ENCODE data around the gene ZNF827. TPM values are rescaled to one million over a fixed set of nuclear protein-coding genes. Genes with fewer than 3 reads are reported as not detected.

Gene ZNF827
- total RNA-seq, 1 donor from 2014 or later, result 23.8 TPM

- H3K4me1 Mint-ChIP-seq (ENCODE audit: low read depth), result peaks cover 24% of the 10 kb centered on the region
Measured at GRCh38 chr4:145743641-145744040, 195.0 kb downstream of the ZNF827 start.

GRCh38 chr4:145740806-145741205, 197.8 kb downstream of the ZNF827 start:
- Mint-ChIP-seq H3K9me3 (ENCODE audit: low read depth) (peaks cover 11% of the 10 kb centered on the region), H3K4me3 (ENCODE audit: unreplicated experiment) (no peak overlapping the region)

More at GRCh38 chr4:145743641-145744040, 195.0 kb downstream of the ZNF827 start:
- no peak overlapping the region for H3K27ac Mint-ChIP-seq (ENCODE audit: unreplicated experiment)
- no peak overlapping the region for H3K4me3 Mint-ChIP-seq (ENCODE audit: unreplicated experiment)
- peaks cover 21% of the 10 kb centered on the region for H3K9me3 Mint-ChIP-seq (ENCODE audit: low read depth)
- DNase-seq (ENCODE audit: low spot score), result no peak
- H3K36me3 Mint-ChIP-seq (ENCODE audit: low read depth), result no peaks in the 10 kb centered on the region
- TF ChIP-seq, protein P1, sequence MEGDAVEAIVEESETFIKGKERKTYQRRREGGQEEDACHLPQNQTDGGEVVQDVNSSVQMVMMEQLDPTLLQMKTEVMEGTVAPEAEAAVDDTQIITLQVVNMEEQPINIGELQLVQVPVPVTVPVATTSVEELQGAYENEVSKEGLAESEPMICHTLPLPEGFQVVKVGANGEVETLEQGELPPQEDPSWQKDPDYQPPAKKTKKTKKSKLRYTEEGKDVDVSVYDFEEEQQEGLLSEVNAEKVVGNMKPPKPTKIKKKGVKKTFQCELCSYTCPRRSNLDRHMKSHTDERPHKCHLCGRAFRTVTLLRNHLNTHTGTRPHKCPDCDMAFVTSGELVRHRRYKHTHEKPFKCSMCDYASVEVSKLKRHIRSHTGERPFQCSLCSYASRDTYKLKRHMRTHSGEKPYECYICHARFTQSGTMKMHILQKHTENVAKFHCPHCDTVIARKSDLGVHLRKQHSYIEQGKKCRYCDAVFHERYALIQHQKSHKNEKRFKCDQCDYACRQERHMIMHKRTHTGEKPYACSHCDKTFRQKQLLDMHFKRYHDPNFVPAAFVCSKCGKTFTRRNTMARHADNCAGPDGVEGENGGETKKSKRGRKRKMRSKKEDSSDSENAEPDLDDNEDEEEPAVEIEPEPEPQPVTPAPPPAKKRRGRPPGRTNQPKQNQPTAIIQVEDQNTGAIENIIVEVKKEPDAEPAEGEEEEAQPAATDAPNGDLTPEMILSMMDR (IDR thresholded peaks at IDR 0.05), result no peak
- no peaks in the 10 kb centered on the region for H3K27me3 Mint-ChIP-seq (ENCODE audit: low read depth)

GRCh38 chr4:145739845-145740244, 198.8 kb downstream of the ZNF827 start:
- TF ChIP-seq, protein P1 (IDR thresholded peaks at IDR 0.05), result no peak
- Mint-ChIP-seq H3K36me3 (ENCODE audit: low read depth) (no peaks in the 10 kb centered on the region), H3K27ac (ENCODE audit: unreplicated experiment) (no peak overlapping the region), H3K27me3 (ENCODE audit: low read depth) (no peaks in the 10 kb centered on the region), H3K4me3 (ENCODE audit: unreplicated experiment) (no peak overlapping the region), H3K4me1 (ENCODE audit: low read depth) (peaks cover 54% of the 10 kb centered on the region), H3K9me3 (ENCODE audit: low read depth) (peaks cover 6% of the 10 kb centered on the region)
- DNase-seq (ENCODE audit: low spot score), result no peak

More at GRCh38 chr4:145740806-145741205, 197.8 kb downstream of the ZNF827 start:
- Mint-ChIP-seq H3K4me1 (ENCODE audit: low read depth) (peaks cover 45% of the 10 kb centered on the region), H3K36me3 (ENCODE audit: low read depth) (no peaks in the 10 kb centered on the region), H3K27me3 (ENCODE audit: low read depth) (no peaks in the 10 kb centered on the region), H3K27ac (ENCODE audit: unreplicated experiment) (peak overlapping the region; percentile 29)
- TF ChIP-seq, protein P1 (IDR thresholded peaks at IDR 0.05), result no peak
- DNase-seq (ENCODE audit: low spot score), result no peak

GRCh38 chr4:145736241-145736831, 202.3 kb downstream of the ZNF827 start:
- no peak overlapping the region for H3K4me3 Mint-ChIP-seq (ENCODE audit: unreplicated experiment)
- H3K27me3 Mint-ChIP-seq (ENCODE audit: low read depth), result no peaks in the 10 kb centered on the region
- H3K4me1 Mint-ChIP-seq (ENCODE audit: low read depth), result peaks cover 75% of the 10 kb centered on the region
- H3K9me3 Mint-ChIP-seq (ENCODE audit: low read depth), result peaks cover 6% of the 10 kb centered on the region
- no peaks in the 10 kb centered on the region for H3K36me3 Mint-ChIP-seq (ENCODE audit: low read depth)
- no peak for DNase-seq (ENCODE audit: low spot score)
- peak overlapping the region; percentile 99 for H3K27ac Mint-ChIP-seq (ENCODE audit: unreplicated experiment)
- TF ChIP-seq, protein P1 (IDR thresholded peaks at IDR 0.05), result no peak

GRCh38 chr4:145735827-145736226, 202.8 kb downstream of the ZNF827 start:
- Mint-ChIP-seq H3K27me3 (ENCODE audit: low read depth) (no peaks in the 10 kb centered on the region), H3K4me1 (ENCODE audit: low read depth) (peaks cover 75% of the 10 kb centered on the region), H3K36me3 (ENCODE audit: low read depth) (no peaks in the 10 kb centered on the region), H3K4me3 (ENCODE audit: unreplicated experiment) (no peak overlapping the region), H3K9me3 (ENCODE audit: low read depth) (peaks cover 6% of the 10 kb centered on the region), H3K27ac (ENCODE audit: unreplicated experiment) (peak overlapping the region; percentile 99)
- TF ChIP-seq, protein P1 (IDR thresholded peaks at IDR 0.05), result no peak
- DNase-seq (ENCODE audit: low spot score), result no peak

Measured in chondrocyte (in vitro differentiated cells).